GM12875 (cell line): ENCODE measurements around the gene ARL2.
"Not testable (repeated sequence)": the region's sequence is repeated elsewhere in the genome, so short reads cannot be mapped to it uniquely, and the experiment has no call there.

Experiments
- H3K4me3 ChIP-seq: one replicate; pipeline ENCODE4 v1.5.1; 2011; ENCODE audit warnings: low read depth, low read length, control low read depth
- TF ChIP-seq, protein P1 (sequence below): IDR thresholded peaks from 2 replicates; pipeline ENCODE4 v1.5.1; 2011; ENCODE audit warnings: low read depth, mild to moderate bottlenecking, control low read depth, inconsistent platforms, low read length, moderate library complexity, borderline replicate concordance; ENCODE audit not compliant: insufficient read depth

The ARL2 gene

DNA sequence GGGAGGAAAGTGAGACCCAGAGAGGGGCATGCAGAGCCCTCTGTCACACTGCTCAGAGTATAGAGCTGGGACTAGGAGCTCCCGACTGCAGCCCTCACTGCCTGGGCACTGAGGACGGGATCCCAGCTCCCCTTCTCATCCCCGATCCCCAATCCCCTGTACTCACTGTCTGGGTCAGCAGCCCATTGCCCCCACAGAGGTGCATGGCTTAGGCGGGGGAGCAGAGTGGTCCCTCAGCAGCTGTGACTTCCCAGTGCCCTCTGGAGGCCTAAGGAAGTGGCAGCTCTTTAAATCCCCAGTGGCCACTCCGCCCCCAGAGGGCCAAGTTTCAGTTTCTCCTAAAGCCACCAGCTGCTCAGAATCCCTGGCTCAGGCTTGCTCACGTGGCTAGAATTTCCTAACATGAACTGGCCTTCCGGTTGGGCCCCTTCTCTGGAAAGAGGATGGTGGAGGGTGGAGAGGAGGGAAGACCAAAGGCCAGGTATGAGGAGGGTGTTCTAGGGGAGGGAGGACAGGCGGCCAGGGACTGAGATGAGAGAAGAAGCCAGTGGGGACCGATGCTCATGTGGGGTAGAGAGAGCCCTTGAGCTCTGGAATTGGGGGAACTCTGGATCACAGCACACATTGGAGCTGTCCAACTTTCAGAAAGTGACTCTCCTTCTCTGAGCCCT, 17.1 kb upstream of the ARL2 start, which contains the start of gene BATF2:
Gene BATF2 (minus strand): TSS at position 262 of the 671 bp plus-strand sequence. CDS start 57 bp downstream, at position 205.
- H3K4me3 ChIP-seq, result no peak within 1 kb of the TSS

DNA sequence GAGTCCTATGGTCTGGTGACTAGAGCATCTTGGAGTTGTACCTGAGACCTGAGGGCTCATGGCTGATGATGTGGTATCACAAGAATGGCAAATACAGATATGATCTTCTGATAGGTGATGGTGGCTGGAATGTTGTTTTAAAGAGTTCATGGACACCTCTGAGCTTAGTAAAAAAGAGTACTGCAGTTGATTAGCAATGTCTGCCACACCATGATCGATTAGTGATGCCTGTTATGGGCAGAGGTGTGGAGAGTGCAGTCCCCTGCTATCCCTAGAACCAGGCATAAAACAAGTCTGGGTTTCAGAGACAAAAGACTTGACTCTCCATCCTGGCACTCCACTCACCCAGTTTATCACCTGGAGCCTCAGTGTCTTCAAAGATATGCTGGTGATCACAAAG, 15.8 kb upstream of the ARL2 start:
- TF ChIP-seq, protein P1, sequence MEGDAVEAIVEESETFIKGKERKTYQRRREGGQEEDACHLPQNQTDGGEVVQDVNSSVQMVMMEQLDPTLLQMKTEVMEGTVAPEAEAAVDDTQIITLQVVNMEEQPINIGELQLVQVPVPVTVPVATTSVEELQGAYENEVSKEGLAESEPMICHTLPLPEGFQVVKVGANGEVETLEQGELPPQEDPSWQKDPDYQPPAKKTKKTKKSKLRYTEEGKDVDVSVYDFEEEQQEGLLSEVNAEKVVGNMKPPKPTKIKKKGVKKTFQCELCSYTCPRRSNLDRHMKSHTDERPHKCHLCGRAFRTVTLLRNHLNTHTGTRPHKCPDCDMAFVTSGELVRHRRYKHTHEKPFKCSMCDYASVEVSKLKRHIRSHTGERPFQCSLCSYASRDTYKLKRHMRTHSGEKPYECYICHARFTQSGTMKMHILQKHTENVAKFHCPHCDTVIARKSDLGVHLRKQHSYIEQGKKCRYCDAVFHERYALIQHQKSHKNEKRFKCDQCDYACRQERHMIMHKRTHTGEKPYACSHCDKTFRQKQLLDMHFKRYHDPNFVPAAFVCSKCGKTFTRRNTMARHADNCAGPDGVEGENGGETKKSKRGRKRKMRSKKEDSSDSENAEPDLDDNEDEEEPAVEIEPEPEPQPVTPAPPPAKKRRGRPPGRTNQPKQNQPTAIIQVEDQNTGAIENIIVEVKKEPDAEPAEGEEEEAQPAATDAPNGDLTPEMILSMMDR, result no peak
- H3K4me3 ChIP-seq, result no peak overlapping the region

More for the DNA sequence above, 17.1 kb upstream of the ARL2 start, which contains the start of gene BATF2:
- TF ChIP-seq, protein P1, result peak; percentile 40; the same call in 1 of the 2 replicates

DNA sequence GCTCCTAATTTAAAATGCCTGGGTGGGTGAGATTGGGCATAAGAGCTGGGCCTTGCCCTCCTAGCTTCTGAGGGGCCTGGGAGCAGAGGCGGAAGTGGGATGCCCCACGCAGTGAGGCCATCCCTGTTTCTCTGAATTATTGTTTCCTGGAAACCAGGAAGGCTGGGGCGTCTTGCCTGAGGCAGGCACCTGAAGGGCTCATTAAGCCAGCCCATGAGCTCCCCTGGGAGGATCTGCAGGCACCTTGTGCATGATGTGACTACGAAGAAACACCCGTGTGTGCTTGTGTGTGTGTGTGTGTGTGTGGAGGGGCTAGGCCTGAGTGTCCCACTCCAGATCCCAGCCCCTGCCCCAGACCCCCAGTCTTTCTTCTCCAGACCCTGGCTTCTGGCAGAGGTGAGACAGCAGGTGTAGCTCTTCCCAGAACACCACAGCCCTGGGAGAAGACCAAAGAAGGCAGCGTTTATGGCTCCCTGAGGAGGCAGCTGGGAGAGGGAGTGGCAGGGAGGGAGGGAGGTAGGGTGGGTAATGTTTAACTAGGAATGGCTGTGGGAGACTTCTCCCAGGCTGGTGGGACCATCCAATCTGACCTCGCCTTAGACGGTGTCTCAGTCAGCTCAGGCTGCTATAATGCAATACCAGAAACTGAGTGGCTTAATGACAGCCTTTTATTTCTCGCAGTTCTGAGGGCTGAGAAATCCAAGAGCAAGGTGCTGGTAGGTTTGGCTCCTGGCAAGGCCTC, 15.1 kb upstream of the ARL2 start:
- H3K4me3 ChIP-seq, result no peak overlapping the region
- TF ChIP-seq, protein P1, result no peak

DNA sequence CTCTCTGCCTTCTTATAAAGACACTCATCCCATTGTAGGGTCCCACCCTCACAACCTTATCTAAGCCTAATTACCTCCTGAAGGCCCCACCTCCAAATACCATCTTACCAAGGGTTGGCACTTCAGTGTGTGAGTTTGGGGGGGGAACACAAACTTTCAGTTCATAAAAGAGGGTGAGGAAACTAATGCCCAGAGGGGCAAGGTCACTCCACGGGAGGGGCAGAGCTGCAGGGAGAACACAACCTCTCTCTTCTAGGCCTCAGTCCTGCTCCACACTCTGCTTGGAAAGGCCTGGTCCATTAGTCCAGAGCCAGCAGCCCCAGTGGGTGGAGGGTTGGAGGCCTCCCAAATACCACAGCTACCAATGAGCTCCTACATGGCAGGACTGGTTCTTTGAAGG, 14.5 kb upstream of the ARL2 start:
- TF ChIP-seq, protein P1, result no peak
- no peak overlapping the region for H3K4me3 ChIP-seq

DNA sequence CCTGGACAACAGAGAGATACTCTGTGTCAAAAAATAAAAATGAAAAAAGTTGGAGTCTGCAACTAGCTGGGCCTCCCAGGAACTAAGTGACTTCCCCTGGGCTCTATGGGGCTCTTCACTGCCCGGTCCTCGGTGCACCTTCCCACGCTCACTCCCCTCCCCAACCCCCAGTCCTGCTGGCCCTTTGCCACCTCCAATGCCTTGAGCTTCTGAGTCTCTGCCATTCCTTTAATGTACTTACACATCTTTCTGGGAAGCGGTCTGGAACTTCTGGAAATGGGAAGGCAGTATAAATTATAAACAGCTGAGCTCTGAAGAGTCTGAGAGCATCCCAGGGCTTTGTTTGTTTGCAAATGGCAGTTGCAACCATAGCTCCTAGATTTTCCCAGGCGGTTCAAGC, 11.3 kb upstream of the ARL2 start:
- TF ChIP-seq, protein P1, result no peak

DNA sequence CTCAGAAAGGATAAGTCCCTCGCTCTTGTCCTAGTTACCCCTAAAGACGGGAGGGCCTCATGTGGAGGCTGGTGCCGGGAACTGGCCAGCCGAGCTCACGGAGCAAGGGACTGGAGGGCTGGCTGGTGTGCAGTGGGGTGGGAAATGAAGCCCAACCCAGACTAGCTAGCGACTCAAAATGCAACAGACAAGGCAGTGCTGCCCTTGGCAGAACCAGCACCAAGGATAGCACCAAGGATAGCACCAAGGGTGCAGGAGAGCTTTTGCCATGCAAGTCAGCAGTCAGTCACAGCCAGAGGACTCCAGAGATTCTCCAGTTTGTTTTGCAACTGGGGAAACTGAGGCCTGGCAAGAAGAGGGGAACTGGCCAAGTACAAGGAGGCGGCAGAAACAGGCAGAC, 10.7 kb upstream of the ARL2 start:
- TF ChIP-seq, protein P1, result no peak
- no peak overlapping the region for H3K4me3 ChIP-seq

More for the DNA sequence above, 11.3 kb upstream of the ARL2 start:
- H3K4me3 ChIP-seq, result no peak overlapping the region

DNA sequence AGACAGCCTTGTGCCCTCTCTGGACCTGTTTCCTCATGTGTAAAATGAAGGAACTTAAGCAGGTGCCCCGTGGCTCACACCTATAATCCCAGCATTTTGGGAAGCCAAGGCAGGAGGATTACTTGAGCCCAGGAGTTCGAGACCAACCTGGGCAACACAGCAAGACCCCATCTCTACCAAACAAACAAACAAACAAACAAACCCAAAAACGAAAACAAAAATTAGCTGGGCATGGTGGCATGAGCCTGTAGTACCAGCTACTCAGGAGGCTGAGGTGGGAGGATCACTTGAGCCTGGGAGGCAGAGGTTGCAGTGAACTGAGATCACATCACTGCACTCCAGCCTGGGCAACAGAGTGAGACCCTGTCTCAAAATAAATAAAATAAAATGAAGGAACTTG, 10.0 kb upstream of the ARL2 start:
- not testable (repeated sequence) for H3K4me3 ChIP-seq
